SK-N-SH treated with all-trans-retinoic acid at 6 μM for 48 hours (cell line): ENCODE data around the gene RAB2B.

Experiments
- ARNTL ChIP-seq: fragments of 450-650 bp; formaldehyde crosslinking; IDR thresholded peaks from 2 replicates; pipeline ENCODE4 v1.5.0; 2020; ENCODE audit warnings: low read depth, mild to moderate bottlenecking, moderate library complexity, borderline replicate concordance
- BACH2 ChIP-seq: fragments of 250-450 bp; sonication (Bioruptor Pico); IDR thresholded peaks from 2 replicates; pipeline ENCODE4 v1.9.0; 2021; ENCODE audit warnings: mild to moderate bottlenecking, borderline replicate concordance
- CREB5 ChIP-seq: fragments of 250-450 bp; sonication (Bioruptor Pico); IDR thresholded peaks from 2 replicates; pipeline ENCODE4 v1.5.1; 2020; ENCODE audit warnings: low read depth, mild to moderate bottlenecking, moderate library complexity
- CSDC2 ChIP-seq: fragments of 250-450 bp; sonication (Bioruptor Pico); IDR thresholded peaks from 2 replicates; pipeline ENCODE4 v1.5.0; 2020; ENCODE audit warnings: mild to moderate bottlenecking, moderate library complexity
- PPARA ChIP-seq: fragments of 250-450 bp; sonication (Bioruptor Pico); IDR thresholded peaks from 2 replicates; pipeline ENCODE4 v1.5.0; 2020; ENCODE audit warnings: mild to moderate bottlenecking, borderline replicate concordance
- RARB ChIP-seq: fragments of 250-450 bp; sonication (Bioruptor Pico); IDR thresholded peaks from 2 replicates; pipeline ENCODE4 v1.8.0; 2021; ENCODE audit warnings: mild to moderate bottlenecking, moderate library complexity
- TCF4 ChIP-seq: fragments of 250-450 bp; sonication (Bioruptor Pico); IDR thresholded peaks from 2 replicates; pipeline ENCODE4 v1.8.0; 2021; ENCODE audit warnings: mild to moderate bottlenecking, moderate library complexity, borderline replicate concordance
- TOX ChIP-seq: fragments of 250-450 bp; sonication (Bioruptor Pico); IDR thresholded peaks from 2 replicates; pipeline ENCODE4 v1.8.0; 2021; ENCODE audit warnings: mild to moderate bottlenecking, moderate library complexity, borderline replicate concordance
- ZFP3 ChIP-seq: fragments of 250-450 bp; sonication (Bioruptor Pico); IDR thresholded peaks from 2 replicates; pipeline ENCODE4 v1.5.0; 2020; ENCODE audit warnings: mild to moderate bottlenecking, moderate library complexity
- ZFP30 ChIP-seq: fragments of 450-650 bp; formaldehyde crosslinking; IDR thresholded peaks from 2 replicates; pipeline ENCODE4 v1.5.0; 2022; ENCODE audit warnings: mild to moderate bottlenecking, moderate library complexity
- ZNF8 ChIP-seq: fragments of 450-650 bp; formaldehyde crosslinking; IDR thresholded peaks from 2 replicates; pipeline ENCODE4 v1.5.0; 2020; ENCODE audit warnings: mild to moderate bottlenecking, moderate library complexity
- TF ChIP-seq, protein P1 (sequence below): fragments of 250-450 bp; sonication (Bioruptor Pico); IDR thresholded peaks from 2 replicates; pipeline ENCODE4 v1.8.0; 2020; ENCODE audit warnings: mild to moderate bottlenecking, moderate library complexity, borderline replicate concordance
- TF ChIP-seq, protein P2 (sequence below): fragments of 250-450 bp; sonication (Bioruptor Pico); IDR thresholded peaks from 2 replicates; pipeline ENCODE4 v1.8.0; 2021; ENCODE audit warnings: low read depth, mild to moderate bottlenecking, moderate library complexity, borderline replicate concordance

DNA sequence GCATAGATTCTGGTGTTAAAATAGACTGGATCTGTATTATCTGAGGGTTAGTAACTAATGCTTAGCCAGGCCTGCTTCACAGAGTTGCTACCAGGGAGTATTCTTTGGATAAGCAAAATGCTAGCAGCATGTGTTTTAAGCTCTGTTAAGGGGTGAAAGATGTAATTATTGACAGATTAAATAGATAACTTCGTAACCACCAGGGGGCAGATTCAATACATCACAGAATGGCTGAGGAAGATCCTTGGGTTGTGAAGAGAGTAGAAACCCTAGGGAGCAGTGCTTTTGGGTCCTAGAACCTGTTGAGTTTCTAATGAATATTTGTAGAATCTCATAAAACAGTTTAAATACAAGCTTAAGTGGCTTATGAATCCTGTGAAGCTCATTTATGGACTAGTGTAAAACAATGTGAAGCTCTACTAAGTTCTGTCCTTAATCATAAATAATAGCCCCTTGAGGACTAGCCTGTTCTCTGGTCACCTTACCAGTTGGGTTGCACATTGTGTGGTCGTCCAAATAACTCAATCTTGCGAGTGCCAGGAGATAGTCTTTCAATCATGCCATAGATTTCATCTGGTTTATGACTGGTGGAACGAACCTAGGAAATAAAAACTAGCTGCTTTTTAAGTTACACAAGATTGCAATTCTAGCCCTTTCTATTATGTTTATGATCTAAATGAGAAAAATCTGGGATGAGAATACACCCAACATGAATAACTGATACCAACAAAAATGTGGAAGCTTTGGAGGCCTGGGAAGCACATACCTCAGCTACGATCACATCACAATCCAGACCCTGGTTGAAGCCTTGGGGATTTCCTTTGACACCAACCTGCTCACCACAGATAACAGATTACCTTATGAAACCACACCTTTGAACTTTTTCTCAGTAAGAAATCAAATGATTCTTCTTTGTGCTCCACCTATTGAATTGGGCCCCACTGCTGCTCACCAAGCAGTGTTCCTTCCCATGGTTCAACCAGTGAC lies 22.1 kb upstream of the RAB2B start:
- TF ChIP-seq BACH2 (CRISPR knock-in tag) (no peak), RARB (no peak), ZFP30 (CRISPR knock-in tag) (no peak), CREB5 (CRISPR knock-in tag) (0 out of 2 replicates have a peak, but pooled peaks have one; percentile 24), CSDC2 (CRISPR knock-in tag) (no peak), TOX (CRISPR knock-in tag) (no peak), ZNF8 (CRISPR knock-in tag) (no peak), ARNTL (CRISPR knock-in tag) (no peak), PPARA (CRISPR knock-in tag) (no peak), TCF4 (CRISPR knock-in tag) (no peak), ZFP3 (no peak)
- TF ChIP-seq, protein P1, sequence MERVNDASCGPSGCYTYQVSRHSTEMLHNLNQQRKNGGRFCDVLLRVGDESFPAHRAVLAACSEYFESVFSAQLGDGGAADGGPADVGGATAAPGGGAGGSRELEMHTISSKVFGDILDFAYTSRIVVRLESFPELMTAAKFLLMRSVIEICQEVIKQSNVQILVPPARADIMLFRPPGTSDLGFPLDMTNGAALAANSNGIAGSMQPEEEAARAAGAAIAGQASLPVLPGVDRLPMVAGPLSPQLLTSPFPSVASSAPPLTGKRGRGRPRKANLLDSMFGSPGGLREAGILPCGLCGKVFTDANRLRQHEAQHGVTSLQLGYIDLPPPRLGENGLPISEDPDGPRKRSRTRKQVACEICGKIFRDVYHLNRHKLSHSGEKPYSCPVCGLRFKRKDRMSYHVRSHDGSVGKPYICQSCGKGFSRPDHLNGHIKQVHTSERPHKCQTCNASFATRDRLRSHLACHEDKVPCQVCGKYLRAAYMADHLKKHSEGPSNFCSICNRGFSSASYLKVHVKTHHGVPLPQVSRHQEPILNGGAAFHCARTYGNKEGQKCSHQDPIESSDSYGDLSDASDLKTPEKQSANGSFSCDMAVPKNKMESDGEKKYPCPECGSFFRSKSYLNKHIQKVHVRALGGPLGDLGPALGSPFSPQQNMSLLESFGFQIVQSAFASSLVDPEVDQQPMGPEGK (CRISPR knock-in tag) = no peak
- TF ChIP-seq, protein P2, sequence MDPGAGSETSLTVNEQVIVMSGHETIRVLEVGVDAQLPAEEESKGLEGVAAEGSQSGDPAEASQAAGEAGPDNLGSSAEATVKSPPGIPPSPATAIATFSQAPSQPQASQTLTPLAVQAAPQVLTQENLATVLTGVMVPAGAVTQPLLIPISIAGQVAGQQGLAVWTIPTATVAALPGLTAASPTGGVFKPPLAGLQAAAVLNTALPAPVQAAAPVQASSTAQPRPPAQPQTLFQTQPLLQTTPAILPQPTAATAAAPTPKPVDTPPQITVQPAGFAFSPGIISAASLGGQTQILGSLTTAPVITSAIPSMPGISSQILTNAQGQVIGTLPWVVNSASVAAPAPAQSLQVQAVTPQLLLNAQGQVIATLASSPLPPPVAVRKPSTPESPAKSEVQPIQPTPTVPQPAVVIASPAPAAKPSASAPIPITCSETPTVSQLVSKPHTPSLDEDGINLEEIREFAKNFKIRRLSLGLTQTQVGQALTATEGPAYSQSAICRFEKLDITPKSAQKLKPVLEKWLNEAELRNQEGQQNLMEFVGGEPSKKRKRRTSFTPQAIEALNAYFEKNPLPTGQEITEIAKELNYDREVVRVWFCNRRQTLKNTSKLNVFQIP (CRISPR knock-in tag) = no peak
